Measurements from ENCODE around the gene MEDAG.

DNA sequence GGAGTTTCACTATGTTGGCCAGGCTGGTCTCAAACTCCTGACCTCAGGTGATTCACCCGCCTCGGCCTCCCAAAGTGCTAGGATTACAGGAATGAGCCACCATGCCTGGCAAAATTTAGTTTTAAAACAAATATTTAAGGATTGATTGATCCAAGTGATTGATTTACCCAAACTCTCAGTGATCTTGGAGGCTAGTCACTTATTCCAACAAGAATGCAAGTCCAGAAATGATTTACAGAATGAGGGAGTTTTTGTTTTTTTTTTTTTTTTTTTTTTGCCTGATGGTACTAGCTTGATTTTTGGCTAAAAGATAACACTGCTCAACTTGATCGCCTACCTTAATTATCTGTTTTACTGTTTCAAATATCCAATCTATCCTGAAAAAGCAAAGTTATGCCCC is 20.7 kb downstream of the MEDAG start:
- TF ChIP-seq CTCF (IDR thresholded peaks at IDR 0.05; ENCODE audit: extremely low read depth in 1 of 2, insufficient read depth in 1 of 2, low read depth in 1 of 2, low read length in 2 of 2) (no peak), MAX (IDR thresholded peaks at IDR 0.05; ENCODE audit: insufficient read depth, insufficient read length) (no peak)

All from endothelial cell of umbilical vein (primary cell).